ENCODE data around the gene UGT1A6. TPM values are rescaled to one million over a fixed set of nuclear protein-coding genes. Genes with fewer than 3 reads are reported as not detected.

The UGT1A6 gene
- total RNA-seq, 1 experiment from 2014 or later = not detected

DNA sequence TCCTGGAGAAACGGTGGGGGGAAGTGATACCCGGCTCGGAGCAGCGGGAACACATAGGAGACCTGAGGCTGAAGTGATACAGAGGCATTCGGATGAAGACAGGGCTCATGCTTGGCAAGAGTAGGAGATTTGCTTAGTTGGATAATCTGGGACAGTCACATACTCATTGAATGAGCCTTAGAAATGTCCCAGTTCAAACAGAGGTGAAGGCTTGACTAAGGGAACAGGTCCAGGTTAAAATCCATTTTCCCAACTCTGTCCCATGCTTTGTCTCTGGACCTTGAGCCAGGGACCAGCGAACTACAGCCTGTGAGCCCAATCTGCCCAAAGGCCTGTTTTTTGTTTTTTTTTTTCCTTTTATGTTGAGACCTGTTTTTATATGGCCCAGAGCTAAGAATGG lies 1.3 kb downstream of the UGT1A6 start:
- POLR2A ChIA-PET = no interaction called here

More for the DNA sequence above, 1.3 kb downstream of the UGT1A6 start:
- Mint-ChIP-seq H3K4me1 (peaks cover 18% of the 10 kb centered on the region), H3K4me3 (no peak overlapping the region), H3K27ac (no peak overlapping the region), H3K36me3 (no peaks in the 10 kb centered on the region), H3K27me3 (ENCODE audit: low read depth) (peaks cover 3% of the 10 kb centered on the region; the same call in 1 of the 2 replicates), H3K9me3 (no peaks in the 10 kb centered on the region)
- ATAC-seq = no peak
- no peak for DNase-seq (ENCODE audit: low spot score)
- TF ChIP-seq PRRX2 (CRISPR knock-in tag; IDR thresholded peaks at IDR 0.05) (no peak), ZBTB43 (CRISPR knock-in tag; IDR thresholded peaks at IDR 0.05) (no peak), ZNF423 (CRISPR knock-in tag; IDR thresholded peaks at IDR 0.05) (no peak), NFYB (CRISPR knock-in tag; conservative IDR thresholded peaks at IDR 0.05; ENCODE audit: low read depth) (no peak), GTF2I (CRISPR knock-in tag; conservative IDR thresholded peaks at IDR 0.05) (no peak), IRF2 (CRISPR knock-in tag; IDR thresholded peaks at IDR 0.05; ENCODE audit: borderline replicate concordance, low read depth) (no peak), CBFB (CRISPR knock-in tag; IDR thresholded peaks at IDR 0.05; ENCODE audit: low read depth) (no peak), MAX (CRISPR knock-in tag; IDR thresholded peaks at IDR 0.05) (no peak), CREB1 (CRISPR knock-in tag; IDR thresholded peaks at IDR 0.05) (no peak), NFE2L1 (CRISPR knock-in tag; IDR thresholded peaks at IDR 0.05) (no peak), PRDM15 (CRISPR knock-in tag; IDR thresholded peaks at IDR 0.05) (no peak), TP53 (CRISPR knock-in tag; IDR thresholded peaks at IDR 0.05) (no peak), EMX1 (CRISPR knock-in tag; IDR thresholded peaks at IDR 0.05) (no peak), ZNF317 (CRISPR knock-in tag; IDR thresholded peaks at IDR 0.05; ENCODE audit: borderline replicate concordance, low read depth) (no peak)
- TF ChIP-seq, protein P1, sequence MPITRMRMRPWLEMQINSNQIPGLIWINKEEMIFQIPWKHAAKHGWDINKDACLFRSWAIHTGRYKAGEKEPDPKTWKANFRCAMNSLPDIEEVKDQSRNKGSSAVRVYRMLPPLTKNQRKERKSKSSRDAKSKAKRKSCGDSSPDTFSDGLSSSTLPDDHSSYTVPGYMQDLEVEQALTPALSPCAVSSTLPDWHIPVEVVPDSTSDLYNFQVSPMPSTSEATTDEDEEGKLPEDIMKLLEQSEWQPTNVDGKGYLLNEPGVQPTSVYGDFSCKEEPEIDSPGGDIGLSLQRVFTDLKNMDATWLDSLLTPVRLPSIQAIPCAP (CRISPR knock-in tag; IDR thresholded peaks at IDR 0.05) = no peak
- TF ChIP-seq, protein P2, sequence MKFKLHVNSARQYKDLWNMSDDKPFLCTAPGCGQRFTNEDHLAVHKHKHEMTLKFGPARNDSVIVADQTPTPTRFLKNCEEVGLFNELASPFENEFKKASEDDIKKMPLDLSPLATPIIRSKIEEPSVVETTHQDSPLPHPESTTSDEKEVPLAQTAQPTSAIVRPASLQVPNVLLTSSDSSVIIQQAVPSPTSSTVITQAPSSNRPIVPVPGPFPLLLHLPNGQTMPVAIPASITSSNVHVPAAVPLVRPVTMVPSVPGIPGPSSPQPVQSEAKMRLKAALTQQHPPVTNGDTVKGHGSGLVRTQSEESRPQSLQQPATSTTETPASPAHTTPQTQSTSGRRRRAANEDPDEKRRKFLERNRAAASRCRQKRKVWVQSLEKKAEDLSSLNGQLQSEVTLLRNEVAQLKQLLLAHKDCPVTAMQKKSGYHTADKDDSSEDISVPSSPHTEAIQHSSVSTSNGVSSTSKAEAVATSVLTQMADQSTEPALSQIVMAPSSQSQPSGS (CRISPR knock-in tag; IDR thresholded peaks at IDR 0.05; ENCODE audit: borderline replicate concordance, low read depth) = no peak
- TF ChIP-seq, protein P3, sequence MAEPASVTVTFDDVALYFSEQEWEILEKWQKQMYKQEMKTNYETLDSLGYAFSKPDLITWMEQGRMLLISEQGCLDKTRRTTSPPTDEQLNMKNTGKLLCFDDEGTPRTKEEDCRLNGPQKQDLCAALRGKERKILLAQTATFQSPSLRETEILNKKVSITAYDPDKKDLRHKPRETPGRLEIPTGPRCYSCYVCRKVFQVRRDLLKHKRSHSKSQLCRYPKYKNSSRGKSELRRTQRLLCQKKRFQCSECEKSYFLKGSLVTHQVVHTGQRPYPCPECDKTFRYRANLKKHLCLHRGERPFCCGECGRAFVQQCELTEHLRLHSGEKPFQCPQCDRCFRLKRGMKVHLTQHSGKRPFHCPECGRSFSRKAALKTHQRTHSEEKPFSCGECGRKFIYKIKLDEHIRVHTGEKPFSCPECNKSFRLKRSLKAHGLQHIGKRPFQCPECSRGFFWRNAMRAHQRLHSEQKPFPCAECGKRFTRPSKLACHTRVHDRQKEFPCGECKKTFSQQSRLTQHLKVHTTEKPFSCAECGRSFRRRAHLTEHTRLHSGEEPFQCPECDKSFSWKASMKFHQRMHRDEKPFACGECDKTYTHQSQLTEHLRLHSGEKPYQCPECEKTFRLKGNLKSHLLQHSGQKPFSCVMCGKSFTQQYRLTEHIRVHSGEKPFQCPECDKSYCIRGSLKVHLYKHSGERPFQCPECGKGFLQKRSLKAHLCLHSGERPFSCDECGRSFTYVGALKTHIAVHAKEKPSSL (CRISPR knock-in tag; conservative IDR thresholded peaks at IDR 0.05) = no peak
- CTCF ChIA-PET = no interaction called here
